SU-DHL-6 (cell line): ENCODE data around the gene TMEM175.

Source experiments
- EZH2phosphoT487 ChIP-seq: fragments of 200-600 bp; sonication (generic), shearing (Covaris generic); conservative IDR thresholded peaks from 2 replicates; pipeline ENCODE4 v1.6.1; 2018; ENCODE audit warnings: mild to moderate bottlenecking, antibody characterized with exemption, low read length, moderate library complexity, mixed read lengths
- TF ChIP-seq, protein P1 (sequence below): fragments of 200-600 bp; sonication (generic); IDR thresholded peaks from one replicate; pipeline ENCODE4 v1.5.1; 2017; ENCODE audit warnings: antibody characterized with exemption, mild to moderate bottlenecking, low read length, moderate library complexity; ENCODE audit not compliant: insufficient read depth, poor library complexity, severe bottlenecking

DNA sequence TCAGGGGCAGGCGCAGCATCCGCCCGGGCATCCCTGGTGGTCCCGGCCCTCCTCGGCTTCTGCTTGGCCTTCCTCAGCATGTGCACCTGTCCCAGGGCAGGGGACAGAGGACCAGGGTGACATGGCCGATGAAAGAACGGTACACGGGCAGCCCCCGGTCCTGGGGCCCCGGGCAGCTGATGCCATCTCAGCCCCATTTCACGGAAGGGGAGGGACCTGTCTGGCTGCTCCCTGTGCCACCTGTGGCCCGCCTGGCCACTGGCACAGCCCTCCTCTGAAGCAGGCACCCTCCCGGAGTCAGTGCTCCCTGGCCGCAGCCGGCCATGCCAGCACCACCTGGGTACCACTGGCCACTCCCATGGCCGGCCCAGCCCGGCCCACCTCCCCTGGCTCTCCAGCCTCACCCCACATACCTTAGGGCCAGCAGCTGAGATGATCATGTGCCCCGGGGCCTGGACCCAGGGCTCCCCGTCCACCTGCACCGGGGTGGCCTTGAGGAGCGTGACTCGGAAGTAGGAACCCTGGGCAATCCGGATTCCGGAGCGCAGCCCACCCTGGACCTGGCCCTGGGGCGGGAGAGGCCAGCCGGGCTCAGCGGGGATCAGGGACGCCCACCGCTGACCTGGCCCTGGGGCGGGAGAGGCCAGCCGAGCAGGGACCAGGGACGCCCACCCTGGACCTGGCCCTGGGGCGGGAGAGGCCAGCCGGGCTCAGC is 28.5 kb downstream of the TMEM175 start:
- TF ChIP-seq, protein P1, sequence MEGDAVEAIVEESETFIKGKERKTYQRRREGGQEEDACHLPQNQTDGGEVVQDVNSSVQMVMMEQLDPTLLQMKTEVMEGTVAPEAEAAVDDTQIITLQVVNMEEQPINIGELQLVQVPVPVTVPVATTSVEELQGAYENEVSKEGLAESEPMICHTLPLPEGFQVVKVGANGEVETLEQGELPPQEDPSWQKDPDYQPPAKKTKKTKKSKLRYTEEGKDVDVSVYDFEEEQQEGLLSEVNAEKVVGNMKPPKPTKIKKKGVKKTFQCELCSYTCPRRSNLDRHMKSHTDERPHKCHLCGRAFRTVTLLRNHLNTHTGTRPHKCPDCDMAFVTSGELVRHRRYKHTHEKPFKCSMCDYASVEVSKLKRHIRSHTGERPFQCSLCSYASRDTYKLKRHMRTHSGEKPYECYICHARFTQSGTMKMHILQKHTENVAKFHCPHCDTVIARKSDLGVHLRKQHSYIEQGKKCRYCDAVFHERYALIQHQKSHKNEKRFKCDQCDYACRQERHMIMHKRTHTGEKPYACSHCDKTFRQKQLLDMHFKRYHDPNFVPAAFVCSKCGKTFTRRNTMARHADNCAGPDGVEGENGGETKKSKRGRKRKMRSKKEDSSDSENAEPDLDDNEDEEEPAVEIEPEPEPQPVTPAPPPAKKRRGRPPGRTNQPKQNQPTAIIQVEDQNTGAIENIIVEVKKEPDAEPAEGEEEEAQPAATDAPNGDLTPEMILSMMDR, result no peak
- TF ChIP-seq EZH2phosphoT487, result no peak
